ENCODE measurements around the gene GFPT1. TPM values are rescaled to one million over a fixed set of nuclear protein-coding genes. Genes with fewer than 3 reads are reported as not detected.

The GFPT1 gene
- total RNA-seq, 1 donor from 2014 or later, result 52.8 TPM

DNA sequence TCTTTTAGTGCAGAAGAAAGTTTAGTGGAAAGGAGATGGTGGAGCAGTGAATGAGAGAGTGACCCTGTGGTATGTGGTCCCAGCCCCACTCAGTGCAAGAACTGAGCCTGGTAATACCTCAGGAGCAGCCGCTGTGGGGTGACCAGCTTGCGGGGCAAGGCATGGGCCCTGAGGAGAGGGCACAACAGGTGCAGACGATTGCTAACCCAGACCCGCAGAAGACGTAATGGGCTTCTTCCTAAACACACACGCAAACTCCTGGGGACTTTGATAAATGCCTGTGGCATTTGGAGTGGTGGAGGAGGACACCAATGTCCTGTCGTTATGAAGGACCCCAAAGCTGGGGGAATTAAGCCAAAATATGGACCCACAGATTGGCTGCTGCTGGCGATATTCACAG, 78.7 kb downstream of the GFPT1 start:
- Mint-ChIP-seq H3K4me1 (ENCODE audit: unreplicated experiment) (peaks cover 4% of the 10 kb centered on the region), H3K27ac (ENCODE audit: unreplicated experiment) (peak overlapping the region; percentile 33), H3K36me3 (ENCODE audit: low read depth, unreplicated experiment) (peaks cover 4% of the 10 kb centered on the region), H3K9me3 (ENCODE audit: unreplicated experiment) (no peaks in the 10 kb centered on the region), H3K4me3 (ENCODE audit: unreplicated experiment) (no peak overlapping the region), H3K27me3 (ENCODE audit: unreplicated experiment) (peaks cover 8% of the 10 kb centered on the region)
- no peak for DNase-seq (ENCODE audit: low spot score)
- TF ChIP-seq, protein P1, sequence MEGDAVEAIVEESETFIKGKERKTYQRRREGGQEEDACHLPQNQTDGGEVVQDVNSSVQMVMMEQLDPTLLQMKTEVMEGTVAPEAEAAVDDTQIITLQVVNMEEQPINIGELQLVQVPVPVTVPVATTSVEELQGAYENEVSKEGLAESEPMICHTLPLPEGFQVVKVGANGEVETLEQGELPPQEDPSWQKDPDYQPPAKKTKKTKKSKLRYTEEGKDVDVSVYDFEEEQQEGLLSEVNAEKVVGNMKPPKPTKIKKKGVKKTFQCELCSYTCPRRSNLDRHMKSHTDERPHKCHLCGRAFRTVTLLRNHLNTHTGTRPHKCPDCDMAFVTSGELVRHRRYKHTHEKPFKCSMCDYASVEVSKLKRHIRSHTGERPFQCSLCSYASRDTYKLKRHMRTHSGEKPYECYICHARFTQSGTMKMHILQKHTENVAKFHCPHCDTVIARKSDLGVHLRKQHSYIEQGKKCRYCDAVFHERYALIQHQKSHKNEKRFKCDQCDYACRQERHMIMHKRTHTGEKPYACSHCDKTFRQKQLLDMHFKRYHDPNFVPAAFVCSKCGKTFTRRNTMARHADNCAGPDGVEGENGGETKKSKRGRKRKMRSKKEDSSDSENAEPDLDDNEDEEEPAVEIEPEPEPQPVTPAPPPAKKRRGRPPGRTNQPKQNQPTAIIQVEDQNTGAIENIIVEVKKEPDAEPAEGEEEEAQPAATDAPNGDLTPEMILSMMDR (IDR thresholded peaks at IDR 0.05; ENCODE audit: unreplicated experiment), result no peak

DNA sequence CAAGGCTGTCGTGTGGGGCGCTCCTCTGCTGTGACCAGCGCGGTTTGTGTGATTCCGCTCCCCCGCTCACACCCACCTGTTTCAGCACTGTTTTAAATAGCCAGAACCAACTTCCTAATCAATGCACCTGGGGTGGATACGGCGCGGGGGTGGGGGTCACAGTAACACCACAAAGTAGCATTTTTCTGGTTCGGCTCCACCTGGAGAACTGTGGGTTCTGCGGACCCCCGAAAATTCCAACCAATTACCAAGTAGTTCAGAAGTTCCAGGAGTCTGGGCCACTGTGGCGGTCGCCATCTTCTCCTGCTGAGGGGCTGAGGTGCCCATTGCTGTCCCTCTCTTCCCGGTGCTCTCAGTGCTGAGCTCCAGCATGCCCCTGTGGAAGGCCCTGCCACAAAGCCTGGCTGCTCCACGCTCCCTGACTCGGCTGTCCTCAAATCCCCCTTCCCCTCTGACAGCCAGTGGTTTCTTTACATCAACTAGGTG, 79.4 kb downstream of the GFPT1 start:
- no peak for DNase-seq (ENCODE audit: low spot score)
- H3K4me1 Mint-ChIP-seq (ENCODE audit: unreplicated experiment), result peaks cover 4% of the 10 kb centered on the region
- no peaks in the 10 kb centered on the region for H3K9me3 Mint-ChIP-seq (ENCODE audit: unreplicated experiment)
- H3K27me3 Mint-ChIP-seq (ENCODE audit: unreplicated experiment), result peaks cover 10% of the 10 kb centered on the region
- peak overlapping the region; percentile 75 for H3K27ac Mint-ChIP-seq (ENCODE audit: unreplicated experiment)
- H3K36me3 Mint-ChIP-seq (ENCODE audit: low read depth, unreplicated experiment), result no peaks in the 10 kb centered on the region
- peak overlapping the region; percentile 87 for H3K4me3 Mint-ChIP-seq (ENCODE audit: unreplicated experiment)
- TF ChIP-seq, protein P1 (IDR thresholded peaks at IDR 0.05; ENCODE audit: unreplicated experiment), result no peak

DNA sequence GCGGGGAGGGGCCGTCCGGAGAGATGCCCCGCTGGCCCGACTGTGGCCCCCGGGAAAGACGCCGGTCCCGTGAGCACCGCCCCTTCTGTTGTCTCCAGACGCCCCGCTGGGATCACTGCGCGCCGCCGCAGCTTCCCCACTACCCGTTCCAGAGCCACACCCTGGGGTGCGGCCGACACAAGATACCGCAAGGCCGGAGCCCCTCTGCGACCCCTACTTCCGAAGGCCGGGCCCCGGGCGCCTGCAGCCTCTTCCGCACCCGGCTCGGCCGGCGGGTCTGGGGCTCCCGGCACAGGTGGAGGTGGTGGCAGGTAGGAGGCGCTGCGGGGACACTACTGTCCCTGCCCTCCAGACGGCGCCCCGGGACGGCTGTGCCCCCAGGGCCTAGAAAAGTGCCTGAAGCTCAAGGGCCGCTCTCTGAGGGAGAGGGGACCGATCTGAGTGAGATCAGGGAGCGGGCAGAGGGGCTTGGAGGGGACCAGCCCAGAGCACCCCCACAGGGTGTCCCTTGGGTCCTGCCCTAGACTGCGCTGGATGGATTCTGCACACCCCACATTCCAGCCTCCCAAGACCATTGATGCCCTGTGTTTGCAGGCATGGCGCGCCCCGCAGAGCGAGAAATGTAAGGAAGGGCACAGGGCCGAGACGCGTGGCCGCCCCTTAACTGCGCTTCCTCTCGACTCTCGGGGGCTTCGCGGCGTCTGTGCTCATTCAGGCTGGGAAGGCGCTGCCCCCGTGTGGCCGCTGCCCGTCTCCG, 80.0 kb downstream of the GFPT1 start:
- no peak overlapping the region for H3K27ac Mint-ChIP-seq (ENCODE audit: unreplicated experiment)
- H3K27me3 Mint-ChIP-seq (ENCODE audit: unreplicated experiment), result peaks cover 10% of the 10 kb centered on the region
- H3K36me3 Mint-ChIP-seq (ENCODE audit: low read depth, unreplicated experiment), result no peaks in the 10 kb centered on the region
- peak overlapping the region; percentile 87 for H3K4me3 Mint-ChIP-seq (ENCODE audit: unreplicated experiment)
- TF ChIP-seq, protein P1 (IDR thresholded peaks at IDR 0.05; ENCODE audit: unreplicated experiment), result peak; percentile 81
- no peaks in the 10 kb centered on the region for H3K9me3 Mint-ChIP-seq (ENCODE audit: unreplicated experiment)
- H3K4me1 Mint-ChIP-seq (ENCODE audit: unreplicated experiment), result peaks cover 4% of the 10 kb centered on the region
- DNase-seq (ENCODE audit: low spot score), result peak; percentile 91

DNA sequence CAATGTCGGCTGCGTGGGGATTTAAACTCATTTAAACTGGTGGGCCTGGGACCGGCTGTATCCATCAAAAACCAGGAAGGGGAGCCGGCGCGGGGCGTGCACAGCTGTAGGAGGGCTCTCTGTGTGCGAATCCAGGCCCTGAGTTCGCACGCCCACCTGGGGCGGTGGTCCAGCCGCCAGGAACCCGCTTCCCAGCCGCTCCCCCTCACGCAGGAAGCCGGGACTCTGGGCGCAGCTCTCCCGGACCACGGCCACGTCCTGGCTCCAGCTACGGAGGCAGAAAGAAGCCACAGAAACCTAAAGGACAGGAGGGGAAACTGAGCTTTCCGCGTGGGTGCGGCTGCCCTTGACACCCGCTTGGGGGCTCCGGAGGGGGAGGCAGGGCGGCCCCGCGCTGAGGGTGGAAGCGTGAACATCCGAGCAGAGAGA, 80.6 kb downstream of the GFPT1 start:
- peaks cover 10% of the 10 kb centered on the region for H3K27me3 Mint-ChIP-seq (ENCODE audit: unreplicated experiment)
- TF ChIP-seq, protein P1 (IDR thresholded peaks at IDR 0.05; ENCODE audit: unreplicated experiment), result no peak

DNA sequence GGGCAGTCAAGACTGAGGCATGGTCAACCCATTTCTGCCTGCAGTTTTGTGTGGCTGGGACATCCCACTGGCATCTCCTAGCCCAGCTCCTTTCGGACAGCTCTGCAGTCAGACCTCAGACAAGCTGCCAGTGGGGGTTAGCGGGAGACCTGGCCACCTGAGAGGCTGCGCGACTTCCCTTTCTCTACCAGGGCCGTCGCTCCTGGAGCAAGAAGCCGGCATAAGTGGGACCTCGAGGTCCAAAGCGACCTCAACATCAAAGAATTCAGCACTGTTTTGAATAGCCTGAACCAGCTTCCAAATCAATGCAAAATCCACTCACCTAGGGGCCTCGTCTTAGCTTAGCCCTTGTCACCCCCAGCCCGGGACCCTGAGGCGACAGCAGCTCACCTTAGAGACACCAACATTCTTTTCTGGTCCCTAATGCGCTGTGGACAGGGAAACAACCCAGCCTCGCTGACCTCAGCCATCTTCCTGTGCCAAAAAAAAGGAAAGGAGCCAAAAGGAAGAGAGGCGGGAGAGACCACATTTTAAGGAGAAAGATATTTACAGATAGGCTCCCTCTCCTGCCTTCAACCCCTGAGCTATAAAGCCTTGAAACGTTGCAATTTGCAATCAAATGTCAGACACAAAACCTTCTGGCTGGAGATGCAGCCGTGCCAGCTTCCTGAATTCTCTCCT, 81.2 kb downstream of the GFPT1 start:
- Mint-ChIP-seq H3K27me3 (ENCODE audit: unreplicated experiment) (peaks cover 10% of the 10 kb centered on the region), H3K27ac (ENCODE audit: unreplicated experiment) (peak overlapping the region; percentile 70), H3K4me3 (ENCODE audit: unreplicated experiment) (peak overlapping the region; percentile 76), H3K36me3 (ENCODE audit: low read depth, unreplicated experiment) (no peaks in the 10 kb centered on the region), H3K9me3 (ENCODE audit: unreplicated experiment) (no peaks in the 10 kb centered on the region), H3K4me1 (ENCODE audit: unreplicated experiment) (peaks cover 4% of the 10 kb centered on the region)
- TF ChIP-seq, protein P1 (IDR thresholded peaks at IDR 0.05; ENCODE audit: unreplicated experiment), result no peak
- DNase-seq (ENCODE audit: low spot score), result no peak

More for the DNA sequence above, 80.6 kb downstream of the GFPT1 start:
- no peaks in the 10 kb centered on the region for H3K9me3 Mint-ChIP-seq (ENCODE audit: unreplicated experiment)
- peak overlapping the region; percentile 76 for H3K4me3 Mint-ChIP-seq (ENCODE audit: unreplicated experiment)
- DNase-seq (ENCODE audit: low spot score), result peak; percentile 46
- H3K36me3 Mint-ChIP-seq (ENCODE audit: low read depth, unreplicated experiment), result no peaks in the 10 kb centered on the region
- H3K27ac Mint-ChIP-seq (ENCODE audit: unreplicated experiment), result peak overlapping the region; percentile 70
- H3K4me1 Mint-ChIP-seq (ENCODE audit: unreplicated experiment), result peaks cover 4% of the 10 kb centered on the region

Measured in endothelial cell (in vitro differentiated cells).